SH-SY5Y (cell line): ENCODE results near the gene HDAC9.

Experiments used
- GATA2 ChIP-seq: IDR thresholded peaks from 2 replicates; pipeline ENCODE4 v1.6.1; 2011; ENCODE audit warnings: mild to moderate bottlenecking, low read depth, low read length
- GATA3 ChIP-seq: IDR thresholded peaks from 2 replicates; pipeline ENCODE4 v1.6.1; 2011; ENCODE audit warnings: low read depth, mild to moderate bottlenecking, low read length, moderate library complexity

GRCh38 chr7:19020711-19021110, 525.2 kb downstream of the HDAC9 start:
- TF ChIP-seq GATA2 (no peak), GATA3 (no peak)
